Ishikawa (cell line): ENCODE data around the gene MACF1.

Experiments used
- CEBPB ChIP-seq: IDR thresholded peaks from 2 replicates; pipeline ENCODE4 v1.6.1; 2012
- CREB1 ChIP-seq: IDR thresholded peaks from 2 replicates; pipeline ENCODE4 v1.6.1; 2012; ENCODE audit warnings: low read depth
- EGR1 ChIP-seq: IDR thresholded peaks from 2 replicates; pipeline ENCODE4 v1.6.1; 2012
- EP300 ChIP-seq: IDR thresholded peaks from 2 replicates; pipeline ENCODE4 v1.6.1; 2012; ENCODE audit warnings: borderline replicate concordance
- FOXM1 ChIP-seq: IDR thresholded peaks from 2 replicates; pipeline ENCODE4 v1.6.1; 2012; ENCODE audit warnings: low read depth, borderline replicate concordance
- NFIC ChIP-seq: IDR thresholded peaks from 2 replicates; pipeline ENCODE4 v1.6.1; 2012
- RAD21 ChIP-seq: IDR thresholded peaks from 2 replicates; pipeline ENCODE4 v1.6.1; 2012; ENCODE audit warnings: low read depth
- TAF1 ChIP-seq: IDR thresholded peaks from 2 replicates; pipeline ENCODE4 v1.6.1; 2012; ENCODE audit warnings: low read depth, mild to moderate bottlenecking
- TCF12 ChIP-seq: IDR thresholded peaks from 2 replicates; pipeline ENCODE4 v1.6.1; 2012; ENCODE audit warnings: low read depth
- TEAD4 ChIP-seq: IDR thresholded peaks from 2 replicates; pipeline ENCODE4 v1.6.1; 2012
- YY1 ChIP-seq: IDR thresholded peaks from 2 replicates; pipeline ENCODE4 v1.6.1; 2012; ENCODE audit warnings: low read depth
- ZBTB7A ChIP-seq: IDR thresholded peaks from 2 replicates; pipeline ENCODE4 v1.6.1; 2012; ENCODE audit warnings: low read depth
- TF ChIP-seq, protein P1 (sequence below): IDR thresholded peaks from 2 replicates; pipeline ENCODE4 v1.6.1; 2012
- TF ChIP-seq, protein P2 (sequence below): IDR thresholded peaks from 2 replicates; pipeline ENCODE4 v1.6.1; 2012; ENCODE audit warnings: low read depth, mild to moderate bottlenecking
- TF ChIP-seq, protein P3 (sequence below): IDR thresholded peaks from 2 replicates; pipeline ENCODE4 v1.6.1; 2012

Gene MACF1

GRCh38 chr1:39292401-39292800 lies 87.9 kb downstream of the MACF1 start:
- TF ChIP-seq YY1 (no peak), CEBPB (no peak), ZBTB7A (no peak), TEAD4 (no peak)

DNA sequence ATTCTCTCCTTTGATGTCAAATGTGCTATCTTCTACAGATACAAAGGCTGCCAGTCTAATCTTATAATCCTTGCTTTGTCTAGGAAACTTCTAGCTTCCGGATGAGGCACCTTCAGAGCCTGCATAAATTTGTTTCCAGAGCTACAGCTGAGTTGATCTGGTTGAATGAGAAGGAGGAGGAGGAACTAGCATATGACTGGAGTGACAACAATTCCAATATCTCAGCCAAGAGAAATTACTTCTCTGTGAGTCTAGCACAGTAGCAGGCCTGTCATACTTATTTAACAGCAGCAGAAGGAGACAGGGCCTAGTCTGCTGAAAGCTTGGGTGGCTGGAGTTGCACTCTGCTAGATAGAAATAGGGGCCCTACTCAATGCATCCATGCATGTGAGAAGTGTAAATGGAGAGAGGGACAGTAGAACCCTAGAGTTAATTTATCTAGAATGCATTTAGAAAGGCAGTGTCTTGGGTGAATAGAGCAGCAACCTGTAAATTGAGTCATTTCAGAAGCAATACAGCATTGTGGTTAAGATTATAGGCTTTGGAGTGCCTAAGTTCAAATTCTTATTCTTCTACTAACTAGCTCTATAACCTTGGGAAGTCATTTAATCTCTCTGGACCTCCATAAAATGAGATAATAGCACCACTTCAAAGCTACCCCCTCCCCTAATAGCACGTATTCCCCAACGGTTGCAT lies 89.0 kb downstream of the MACF1 start:
- TF ChIP-seq TEAD4 (no peak), CEBPB (no peak), EP300 (no peak), TCF12 (no peak), TAF1 (no peak), YY1 (no peak), FOXM1 (no peak), NFIC (no peak), EGR1 (no peak), RAD21 (no peak), CREB1 (no peak), ZBTB7A (no peak)
- TF ChIP-seq, protein P1, sequence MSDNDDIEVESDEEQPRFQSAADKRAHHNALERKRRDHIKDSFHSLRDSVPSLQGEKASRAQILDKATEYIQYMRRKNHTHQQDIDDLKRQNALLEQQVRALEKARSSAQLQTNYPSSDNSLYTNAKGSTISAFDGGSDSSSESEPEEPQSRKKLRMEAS: no peak
- TF ChIP-seq, protein P2, sequence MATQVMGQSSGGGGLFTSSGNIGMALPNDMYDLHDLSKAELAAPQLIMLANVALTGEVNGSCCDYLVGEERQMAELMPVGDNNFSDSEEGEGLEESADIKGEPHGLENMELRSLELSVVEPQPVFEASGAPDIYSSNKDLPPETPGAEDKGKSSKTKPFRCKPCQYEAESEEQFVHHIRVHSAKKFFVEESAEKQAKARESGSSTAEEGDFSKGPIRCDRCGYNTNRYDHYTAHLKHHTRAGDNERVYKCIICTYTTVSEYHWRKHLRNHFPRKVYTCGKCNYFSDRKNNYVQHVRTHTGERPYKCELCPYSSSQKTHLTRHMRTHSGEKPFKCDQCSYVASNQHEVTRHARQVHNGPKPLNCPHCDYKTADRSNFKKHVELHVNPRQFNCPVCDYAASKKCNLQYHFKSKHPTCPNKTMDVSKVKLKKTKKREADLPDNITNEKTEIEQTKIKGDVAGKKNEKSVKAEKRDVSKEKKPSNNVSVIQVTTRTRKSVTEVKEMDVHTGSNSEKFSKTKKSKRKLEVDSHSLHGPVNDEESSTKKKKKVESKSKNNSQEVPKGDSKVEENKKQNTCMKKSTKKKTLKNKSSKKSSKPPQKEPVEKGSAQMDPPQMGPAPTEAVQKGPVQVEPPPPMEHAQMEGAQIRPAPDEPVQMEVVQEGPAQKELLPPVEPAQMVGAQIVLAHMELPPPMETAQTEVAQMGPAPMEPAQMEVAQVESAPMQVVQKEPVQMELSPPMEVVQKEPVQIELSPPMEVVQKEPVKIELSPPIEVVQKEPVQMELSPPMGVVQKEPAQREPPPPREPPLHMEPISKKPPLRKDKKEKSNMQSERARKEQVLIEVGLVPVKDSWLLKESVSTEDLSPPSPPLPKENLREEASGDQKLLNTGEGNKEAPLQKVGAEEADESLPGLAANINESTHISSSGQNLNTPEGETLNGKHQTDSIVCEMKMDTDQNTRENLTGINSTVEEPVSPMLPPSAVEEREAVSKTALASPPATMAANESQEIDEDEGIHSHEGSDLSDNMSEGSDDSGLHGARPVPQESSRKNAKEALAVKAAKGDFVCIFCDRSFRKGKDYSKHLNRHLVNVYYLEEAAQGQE: no peak
- TF ChIP-seq, protein P3, sequence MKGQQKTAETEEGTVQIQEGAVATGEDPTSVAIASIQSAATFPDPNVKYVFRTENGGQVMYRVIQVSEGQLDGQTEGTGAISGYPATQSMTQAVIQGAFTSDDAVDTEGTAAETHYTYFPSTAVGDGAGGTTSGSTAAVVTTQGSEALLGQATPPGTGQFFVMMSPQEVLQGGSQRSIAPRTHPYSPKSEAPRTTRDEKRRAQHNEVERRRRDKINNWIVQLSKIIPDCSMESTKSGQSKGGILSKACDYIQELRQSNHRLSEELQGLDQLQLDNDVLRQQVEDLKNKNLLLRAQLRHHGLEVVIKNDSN: no peak

DNA sequence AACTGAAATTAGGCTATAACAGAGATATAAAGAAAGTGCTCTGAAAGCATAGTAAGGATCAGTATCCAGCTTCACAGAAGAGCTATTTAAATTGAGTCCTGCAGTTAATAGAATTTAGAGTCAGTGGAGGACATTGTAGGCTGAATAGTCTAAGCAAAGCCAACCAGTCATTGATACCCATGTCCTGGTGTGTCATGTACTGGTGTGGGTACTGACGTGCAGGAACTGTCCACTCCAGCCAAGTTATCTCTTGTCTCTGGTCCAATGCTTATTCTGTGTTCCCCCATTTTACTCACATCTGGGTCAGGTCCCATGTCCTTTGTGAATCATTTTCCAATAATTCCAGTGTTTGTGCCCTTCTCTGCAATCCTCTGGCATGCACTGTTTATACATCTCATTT lies 90.0 kb downstream of the MACF1 start:
- TF ChIP-seq CEBPB (no peak), EGR1 (no peak), CREB1 (no peak), TAF1 (no peak), NFIC (no peak)

GRCh38 chr1:39295901-39296300 lies 91.4 kb downstream of the MACF1 start:
- TF ChIP-seq NFIC: no peak
- TF ChIP-seq, protein P2: no peak
- no peak for TF ChIP-seq FOXM1
- TF ChIP-seq, protein P1: no peak
- no peak for TF ChIP-seq RAD21
- no peak for TF ChIP-seq CEBPB
- no peak for TF ChIP-seq TCF12
- no peak for TF ChIP-seq CREB1

DNA sequence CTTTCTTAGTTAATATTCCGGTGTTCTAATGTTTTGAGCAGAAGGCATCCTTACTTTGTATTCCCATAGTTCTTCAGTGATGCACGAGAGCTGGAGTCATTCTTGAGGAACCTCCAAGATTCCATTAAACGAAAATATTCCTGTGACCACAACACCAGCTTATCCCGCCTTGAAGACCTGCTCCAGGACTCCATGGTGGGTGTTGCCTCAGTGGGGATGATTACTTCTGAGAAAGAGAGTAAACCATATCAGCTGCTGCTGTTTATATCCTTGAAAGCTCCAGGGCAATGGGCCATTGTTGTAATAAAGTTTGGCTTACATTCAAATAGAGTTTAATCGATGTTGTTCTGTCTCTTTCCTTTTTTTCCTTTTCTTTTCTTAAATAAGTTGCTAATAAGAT lies 93.1 kb downstream of the MACF1 start:
- TF ChIP-seq RAD21: no peak
- TF ChIP-seq, protein P1: no peak
- no peak for TF ChIP-seq ZBTB7A

DNA sequence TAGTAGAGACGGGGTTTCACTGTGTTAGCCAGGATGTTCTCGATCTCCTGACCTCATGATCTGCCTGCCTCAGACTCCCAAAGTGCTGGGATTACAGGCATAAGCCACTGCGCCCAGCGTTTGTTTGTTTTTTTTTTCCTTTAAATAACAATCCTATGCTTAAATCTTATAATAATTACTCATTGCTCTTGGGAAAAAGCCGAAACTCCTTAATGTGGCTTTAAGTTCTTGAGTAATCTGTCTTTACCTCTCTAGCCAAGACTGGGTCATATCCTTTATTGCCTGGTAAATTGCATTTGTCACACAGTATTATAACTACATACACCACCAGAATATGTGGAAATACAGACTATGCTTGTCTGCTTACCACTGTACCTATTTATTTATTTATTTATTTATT lies 97.1 kb downstream of the MACF1 start:
- TF ChIP-seq, protein P2: no peak
- TF ChIP-seq ZBTB7A: no peak
- TF ChIP-seq NFIC: no peak
- no peak for TF ChIP-seq TCF12
- no peak for TF ChIP-seq FOXM1
- no peak for TF ChIP-seq EGR1
- TF ChIP-seq EP300: no peak
- no peak for TF ChIP-seq TAF1
- TF ChIP-seq, protein P1: no peak
- TF ChIP-seq, protein P3: no peak
- TF ChIP-seq CEBPB: no peak
- no peak for TF ChIP-seq RAD21
- TF ChIP-seq YY1: no peak
- no peak for TF ChIP-seq TEAD4
